K562 (cell line): ENCODE results near the gene ACADVL. TPM values are rescaled to one million over a fixed set of nuclear protein-coding genes. Genes with fewer than 3 reads are reported as not detected.

Experiments used
- EZH2 ChIP-seq: IDR thresholded peaks from 2 replicates; pipeline ENCODE4 v1.6.1; 2012; ENCODE audit warnings: low read depth, mild to moderate bottlenecking, inconsistent platforms, low read length, borderline replicate concordance
- HIVEP1 ChIP-seq: fragments of 250-450 bp; sonication (Bioruptor Pico); IDR thresholded peaks from 2 replicates; pipeline ENCODE4 v1.4.0; 2020; ENCODE audit warnings: mild to moderate bottlenecking
- JUND ChIP-seq, 2 experiments: IDR thresholded peaks; 2 replicates in 1 of 2; 3 replicates in 1 of 2; pipeline ENCODE4 v1.6.1; 2011; ENCODE audit warnings: borderline replicate concordance in 2 of 2, low read depth in 2 of 2, low read length in 2 of 2, improper control_type of control experiment in 1 of 2, missing biosample characterization in 1 of 2, missing genetic modification characterization in 1 of 2, missing genetic modification reagents in 1 of 2
- KAT2B ChIP-seq: IDR thresholded peaks from one replicate; pipeline ENCODE4 v1.6.1; 2012; ENCODE audit warnings: low read depth, mild to moderate bottlenecking, control low read depth, inconsistent platforms, low read length, moderate library complexity
- KLF6 ChIP-seq: fragments of 250-450 bp; sonication (Bioruptor Pico); IDR thresholded peaks from 2 replicates; pipeline ENCODE4 v1.4.0; 2020; ENCODE audit warnings: mild to moderate bottlenecking, moderate library complexity, borderline replicate concordance
- POLR2B ChIP-seq: fragments of 450-650 bp; IDR thresholded peaks from 2 replicates; pipeline ENCODE4 v1.6.1; 2018; ENCODE audit warnings: low read depth; ENCODE audit not compliant: partially characterized antibody
- SMARCE1 ChIP-seq: fragments of 450-650 bp; IDR thresholded peaks from 2 replicates; pipeline ENCODE4 v1.7.1; 2016; ENCODE audit warnings: mild to moderate bottlenecking
- TAL1 ChIP-seq: fragments of 450-650 bp; IDR thresholded peaks from 2 replicates; pipeline ENCODE4 v1.6.1; 2016; ENCODE audit warnings: mild to moderate bottlenecking
- ZNF785 ChIP-seq: fragments of 250-450 bp; sonication (Bioruptor Pico); IDR thresholded peaks from 2 replicates; pipeline ENCODE4 v1.4.0; 2020; ENCODE audit warnings: mild to moderate bottlenecking
- polyA plus RNA-seq, 8 experiments: library from polyadenylated mRNA; depleted of rRNA in 4 of 8; stranded (reverse) in 5 of 8; unstranded in 3 of 8; fragments of >200 nt; fragmentation: Nextera tagmentation in 2 of 8; fragmentation: Illumina TruSeq in 1 of 8; extraction: Ambion mirVana in 2 of 8; extraction: Trizol in 1 of 8; gene quantifications; 2 replicates each; pipeline versions ENCODE4 v1.2.1 to v1.2.3, GENCODE V29; 2011 to 2014; ENCODE audit warnings: inconsistent platforms in 1 of 8, missing spikeins in 1 of 8
- total RNA-seq, 7 experiments: library from RNA; depleted of rRNA in 6 of 7; stranded (reverse); fragments of >200 nt in 6 of 7; fragmentation: Illumina TruSeq in 2 of 7; extraction: Trizol in 2 of 7; gene quantifications; 2 replicates each; pipeline versions ENCODE4 v1.2.1 to v1.2.3, GENCODE V29; 2011 to 2021; ENCODE audit warnings: low replicate concordance in 1 of 7
- TF ChIP-seq, protein P1 (sequence below): sonication (generic); formaldehyde crosslinking; IDR thresholded peaks from 2 replicates; pipeline ENCODE4 v1.8.1; 2023; ENCODE audit warnings: mild to moderate bottlenecking, missing genetic modification reagents
- TF ChIP-seq, protein P2 (sequence below): fragments of 200-800 bp; sonication (Bioruptor generic); IDR thresholded peaks from 2 replicates; pipeline ENCODE4 v1.6.1; 2017; ENCODE audit warnings: missing genetic modification characterization, missing compliant biosample characterization
- TF ChIP-seq, protein P3 (sequence below): fragments of 250-450 bp; sonication (Bioruptor Pico); IDR thresholded peaks from 2 replicates; pipeline ENCODE4 v1.4.0; 2020; ENCODE audit warnings: mild to moderate bottlenecking, moderate library complexity

The ACADVL gene
- total and polyA plus RNA-seq, 9 of the 15 experiments (the other 6 are each of a cell fraction or from before 2014, with no cell fraction given): 25.5 to 449 (median 214) TPM

- TF ChIP-seq TAL1 (0 out of 2 replicates have a peak, but pooled peaks have one; percentile 16), SMARCE1 (no peak; the same call in 1 of the 2 replicates), KLF6 (0 out of 2 replicates have a peak, but pooled peaks have one; percentile 42), JUND (IDR thresholded peaks at IDR 0.05; ENCODE audit: borderline replicate concordance, low read depth, low read length) (no peak; the same call in 1 of the 2 replicates), JUND (tag; IDR thresholded peaks at IDR 0.05; ENCODE audit: borderline replicate concordance, low read depth, low read length) (peak; percentile 51; the same call in 2 of the 3 replicates), ZNF785 (no peak), KAT2B (no peak), HIVEP1 (no peak), POLR2B (peak; percentile 79), EZH2 (no peak)
- TF ChIP-seq, protein P1, sequence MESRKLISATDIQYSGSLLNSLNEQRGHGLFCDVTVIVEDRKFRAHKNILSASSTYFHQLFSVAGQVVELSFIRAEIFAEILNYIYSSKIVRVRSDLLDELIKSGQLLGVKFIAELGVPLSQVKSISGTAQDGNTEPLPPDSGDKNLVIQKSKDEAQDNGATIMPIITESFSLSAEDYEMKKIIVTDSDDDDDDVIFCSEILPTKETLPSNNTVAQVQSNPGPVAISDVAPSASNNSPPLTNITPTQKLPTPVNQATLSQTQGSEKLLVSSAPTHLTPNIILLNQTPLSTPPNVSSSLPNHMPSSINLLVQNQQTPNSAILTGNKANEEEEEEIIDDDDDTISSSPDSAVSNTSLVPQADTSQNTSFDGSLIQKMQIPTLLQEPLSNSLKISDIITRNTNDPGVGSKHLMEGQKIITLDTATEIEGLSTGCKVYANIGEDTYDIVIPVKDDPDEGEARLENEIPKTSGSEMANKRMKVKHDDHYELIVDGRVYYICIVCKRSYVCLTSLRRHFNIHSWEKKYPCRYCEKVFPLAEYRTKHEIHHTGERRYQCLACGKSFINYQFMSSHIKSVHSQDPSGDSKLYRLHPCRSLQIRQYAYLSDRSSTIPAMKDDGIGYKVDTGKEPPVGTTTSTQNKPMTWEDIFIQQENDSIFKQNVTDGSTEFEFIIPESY (CRISPR knock-in tag): 0 out of 2 replicates have a peak, but pooled peaks have one; percentile 26
- TF ChIP-seq, protein P2, sequence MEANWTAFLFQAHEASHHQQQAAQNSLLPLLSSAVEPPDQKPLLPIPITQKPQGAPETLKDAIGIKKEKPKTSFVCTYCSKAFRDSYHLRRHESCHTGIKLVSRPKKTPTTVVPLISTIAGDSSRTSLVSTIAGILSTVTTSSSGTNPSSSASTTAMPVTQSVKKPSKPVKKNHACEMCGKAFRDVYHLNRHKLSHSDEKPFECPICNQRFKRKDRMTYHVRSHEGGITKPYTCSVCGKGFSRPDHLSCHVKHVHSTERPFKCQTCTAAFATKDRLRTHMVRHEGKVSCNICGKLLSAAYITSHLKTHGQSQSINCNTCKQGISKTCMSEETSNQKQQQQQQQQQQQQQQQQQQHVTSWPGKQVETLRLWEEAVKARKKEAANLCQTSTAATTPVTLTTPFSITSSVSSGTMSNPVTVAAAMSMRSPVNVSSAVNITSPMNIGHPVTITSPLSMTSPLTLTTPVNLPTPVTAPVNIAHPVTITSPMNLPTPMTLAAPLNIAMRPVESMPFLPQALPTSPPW (CRISPR knock-in tag): peak; percentile 90
- TF ChIP-seq, protein P3, sequence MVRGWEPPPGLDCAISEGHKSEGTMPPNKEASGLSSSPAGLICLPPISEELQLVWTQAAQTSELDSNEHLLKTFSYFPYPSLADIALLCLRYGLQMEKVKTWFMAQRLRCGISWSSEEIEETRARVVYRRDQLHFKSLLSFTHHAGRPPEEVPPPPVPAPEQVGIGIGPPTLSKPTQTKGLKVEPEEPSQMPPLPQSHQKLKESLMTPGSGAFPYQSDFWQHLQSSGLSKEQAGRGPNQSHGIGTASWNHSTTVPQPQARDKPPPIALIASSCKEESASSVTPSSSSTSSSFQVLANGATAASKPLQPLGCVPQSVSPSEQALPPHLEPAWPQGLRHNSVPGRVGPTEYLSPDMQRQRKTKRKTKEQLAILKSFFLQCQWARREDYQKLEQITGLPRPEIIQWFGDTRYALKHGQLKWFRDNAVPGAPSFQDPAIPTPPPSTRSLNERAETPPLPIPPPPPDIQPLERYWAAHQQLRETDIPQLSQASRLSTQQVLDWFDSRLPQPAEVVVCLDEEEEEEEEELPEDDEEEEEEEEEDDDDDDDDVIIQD (CRISPR knock-in tag): no peak
Measured at GRCh38 chr17:7242717-7243452, 23.1 kb downstream of the ACADVL start (continued).
